Measurements from ENCODE around the gene IL36G.

Gene IL36G

DNA sequence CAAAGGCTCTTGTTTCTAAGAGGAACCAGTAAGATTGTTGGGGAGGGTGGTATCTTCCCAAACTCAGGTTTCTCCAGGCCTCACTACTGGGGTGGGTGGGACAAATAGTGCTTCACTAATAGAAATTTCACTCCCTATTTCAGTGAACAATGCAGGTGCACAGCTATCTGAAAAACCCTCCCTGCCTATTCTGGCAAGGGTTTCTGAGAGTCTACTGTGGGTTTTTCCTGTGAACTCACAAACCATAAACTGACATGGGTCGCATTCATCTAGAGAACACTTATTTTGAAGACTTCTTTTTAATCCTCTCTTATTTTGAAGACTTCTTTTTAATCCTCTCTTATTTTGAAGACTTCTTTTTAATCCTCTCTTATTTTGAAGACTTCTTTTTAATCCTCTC lies 31.8 kb downstream of the IL36G start:
- peak overlapping the region; percentile 13; the same call in 1 of the 2 replicates for H3K4me2 ChIP-seq (ENCODE audit: low read depth, low read length)

DNA sequence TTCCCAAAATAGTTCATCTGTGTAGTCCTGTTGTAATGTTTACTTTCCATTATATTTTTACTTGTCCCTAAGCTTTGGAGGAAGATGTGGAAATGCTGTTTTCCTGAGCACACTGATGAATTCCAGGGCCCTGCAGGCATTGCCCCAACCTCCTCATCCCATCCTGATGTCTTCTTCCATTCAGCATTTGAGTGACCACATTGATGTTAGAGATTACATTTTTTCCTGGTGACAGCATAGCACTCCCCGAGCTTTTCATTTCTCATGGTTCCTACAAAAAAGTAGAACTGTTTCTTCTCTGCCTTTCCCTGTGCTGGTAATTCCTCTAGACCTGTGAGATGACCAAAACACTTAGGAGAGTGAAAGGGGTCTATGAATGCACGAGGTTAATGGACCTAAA lies 32.3 kb downstream of the IL36G start:
- Histone ChIP-seq H3K27ac (ENCODE audit: low read length) (no peak overlapping the region; the same call in 1 of the 2 replicates), H3K9me2 (replicated peaks; ENCODE audit: insufficient read depth, low read length) (no peaks in the 10 kb centered on the region), H3K4me3 (ENCODE audit: low read length) (no peak overlapping the region), H3F3A (ENCODE audit: insufficient read depth, low read length) (peaks cover 10% of the 10 kb centered on the region; the same call in 1 of the 2 replicates), H3K36me3 (replicated peaks; ENCODE audit: insufficient read depth, low read length) (no peaks in the 10 kb centered on the region), H3K9me3 (replicated peaks; ENCODE audit: insufficient read depth, low read length) (no peaks in the 10 kb centered on the region), H3K4me2 (ENCODE audit: low read depth, low read length) (peak overlapping the region; percentile 13; the same call in 1 of the 2 replicates), H3K27me3 (replicated peaks; ENCODE audit: insufficient read depth, low read length) (no peaks in the 10 kb centered on the region), H4K20me1 (ENCODE audit: insufficient read depth, low read length) (no peaks in the 10 kb centered on the region), H2AFZ (ENCODE audit: low read length) (no peak overlapping the region), H3K4me1 (ENCODE audit: low read length) (peaks cover 21% of the 10 kb centered on the region), H3K79me2 (ENCODE audit: low read length) (no peaks in the 10 kb centered on the region), H3K9ac (ENCODE audit: low read length) (no peak overlapping the region)
- DNase-seq: no peak
- no peak for TF ChIP-seq EZH2phosphoT487 (IDR thresholded peaks at IDR 0.05; ENCODE audit: low read length)
- TF ChIP-seq EZH2 (optimal IDR thresholded peaks at IDR 0.05; ENCODE audit: low read depth, low read length): no peak
- TF ChIP-seq, protein P1, sequence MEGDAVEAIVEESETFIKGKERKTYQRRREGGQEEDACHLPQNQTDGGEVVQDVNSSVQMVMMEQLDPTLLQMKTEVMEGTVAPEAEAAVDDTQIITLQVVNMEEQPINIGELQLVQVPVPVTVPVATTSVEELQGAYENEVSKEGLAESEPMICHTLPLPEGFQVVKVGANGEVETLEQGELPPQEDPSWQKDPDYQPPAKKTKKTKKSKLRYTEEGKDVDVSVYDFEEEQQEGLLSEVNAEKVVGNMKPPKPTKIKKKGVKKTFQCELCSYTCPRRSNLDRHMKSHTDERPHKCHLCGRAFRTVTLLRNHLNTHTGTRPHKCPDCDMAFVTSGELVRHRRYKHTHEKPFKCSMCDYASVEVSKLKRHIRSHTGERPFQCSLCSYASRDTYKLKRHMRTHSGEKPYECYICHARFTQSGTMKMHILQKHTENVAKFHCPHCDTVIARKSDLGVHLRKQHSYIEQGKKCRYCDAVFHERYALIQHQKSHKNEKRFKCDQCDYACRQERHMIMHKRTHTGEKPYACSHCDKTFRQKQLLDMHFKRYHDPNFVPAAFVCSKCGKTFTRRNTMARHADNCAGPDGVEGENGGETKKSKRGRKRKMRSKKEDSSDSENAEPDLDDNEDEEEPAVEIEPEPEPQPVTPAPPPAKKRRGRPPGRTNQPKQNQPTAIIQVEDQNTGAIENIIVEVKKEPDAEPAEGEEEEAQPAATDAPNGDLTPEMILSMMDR (IDR thresholded peaks at IDR 0.05; ENCODE audit: low read length): no peak

More for the DNA sequence above, 31.8 kb downstream of the IL36G start:
- H3K79me2 ChIP-seq (ENCODE audit: low read length): no peaks in the 10 kb centered on the region
- H3F3A ChIP-seq (ENCODE audit: insufficient read depth, low read length): peaks cover 10% of the 10 kb centered on the region; the same call in 1 of the 2 replicates
- no peaks in the 10 kb centered on the region for H3K9me2 ChIP-seq (replicated peaks; ENCODE audit: insufficient read depth, low read length)
- H3K9me3 ChIP-seq (replicated peaks; ENCODE audit: insufficient read depth, low read length): no peaks in the 10 kb centered on the region
- H2AFZ ChIP-seq (ENCODE audit: low read length): no peak overlapping the region
- TF ChIP-seq, protein P1 (IDR thresholded peaks at IDR 0.05; ENCODE audit: low read length): no peak
- TF ChIP-seq EZH2 (optimal IDR thresholded peaks at IDR 0.05; ENCODE audit: low read depth, low read length) (no peak), EZH2phosphoT487 (IDR thresholded peaks at IDR 0.05; ENCODE audit: low read length) (no peak)
- H3K9ac ChIP-seq (ENCODE audit: low read length): no peak overlapping the region
- no peaks in the 10 kb centered on the region for H3K27me3 ChIP-seq (replicated peaks; ENCODE audit: insufficient read depth, low read length)
- peaks cover 21% of the 10 kb centered on the region for H3K4me1 ChIP-seq (ENCODE audit: low read length)
- peak overlapping the region; percentile 13; the same call in 1 of the 2 replicates for H3K27ac ChIP-seq (ENCODE audit: low read length)
- H3K36me3 ChIP-seq (replicated peaks; ENCODE audit: insufficient read depth, low read length): no peaks in the 10 kb centered on the region
- DNase-seq: peak; percentile 71
- H4K20me1 ChIP-seq (ENCODE audit: insufficient read depth, low read length): no peaks in the 10 kb centered on the region
- no peak overlapping the region for H3K4me3 ChIP-seq (ENCODE audit: low read length)

DNA sequence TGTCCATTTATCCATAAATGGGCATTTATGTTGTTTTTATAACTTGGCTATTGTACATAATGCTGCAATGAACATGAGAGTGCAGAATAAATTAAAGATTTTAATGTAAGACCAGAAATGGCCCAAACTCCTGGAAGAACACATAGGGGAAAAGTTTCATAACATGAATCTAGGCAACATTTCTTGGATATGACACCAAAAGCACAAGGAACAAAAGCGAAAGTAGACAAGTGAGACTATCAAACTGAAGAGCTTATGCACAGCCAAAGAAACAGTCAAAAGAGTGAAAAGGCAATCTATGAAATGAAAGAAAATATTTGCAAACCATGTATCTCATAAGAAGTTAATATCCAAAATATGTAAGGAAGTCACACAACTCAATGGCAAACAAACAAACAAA lies 33.3 kb downstream of the IL36G start:
- Histone ChIP-seq H3K79me2 (ENCODE audit: low read length) (no peaks in the 10 kb centered on the region), H2AFZ (ENCODE audit: low read length) (no peak overlapping the region), H3K9me3 (replicated peaks; ENCODE audit: insufficient read depth, low read length) (no peaks in the 10 kb centered on the region), H3F3A (ENCODE audit: insufficient read depth, low read length) (peaks cover 10% of the 10 kb centered on the region; the same call in 1 of the 2 replicates), H3K4me2 (ENCODE audit: low read depth, low read length) (no peak overlapping the region), H3K27ac (ENCODE audit: low read length) (no peak overlapping the region), H3K27me3 (replicated peaks; ENCODE audit: insufficient read depth, low read length) (no peaks in the 10 kb centered on the region), H3K9ac (ENCODE audit: low read length) (no peak overlapping the region), H4K20me1 (ENCODE audit: insufficient read depth, low read length) (no peaks in the 10 kb centered on the region), H3K9me2 (replicated peaks; ENCODE audit: insufficient read depth, low read length) (no peaks in the 10 kb centered on the region), H3K4me3 (ENCODE audit: low read length) (no peak overlapping the region), H3K36me3 (replicated peaks; ENCODE audit: insufficient read depth, low read length) (no peaks in the 10 kb centered on the region), H3K4me1 (ENCODE audit: low read length) (peaks cover 21% of the 10 kb centered on the region)
- DNase-seq: no peak
- no peak for TF ChIP-seq EZH2phosphoT487 (IDR thresholded peaks at IDR 0.05; ENCODE audit: low read length)
- no peak for TF ChIP-seq EZH2 (optimal IDR thresholded peaks at IDR 0.05; ENCODE audit: low read depth, low read length)
- TF ChIP-seq, protein P1 (IDR thresholded peaks at IDR 0.05; ENCODE audit: low read length): no peak
